ENCODE data around the gene GPR17.

The GPR17 gene

GRCh38 chr2:127700527-127701192 is 54.7 kb downstream of the GPR17 start:
- no peak for DNase-seq

- DNase-seq, result peak; percentile 78
Observed at GRCh38 chr2:127701193-127701650, 55.3 kb downstream of the GPR17 start, which contains the start of gene SFT2D3. Gene SFT2D3, plus strand, starts transcription at chr2:127701497. Its CDS starts 32 bp downstream, at chr2:127701529.

GRCh38 chr2:127701651-127702394 is 55.9 kb downstream of the GPR17 start:
- DNase-seq, result peak; percentile 55
